HG03159 (cell line): ENCODE data around the gene WWC2.
"Not testable (repeated sequence)": the region's sequence is repeated elsewhere in the genome, so short reads cannot be mapped to it uniquely, and the experiment has no call there.

ENCODE experiments used
- ATAC-seq: cut with Tn5 transposase; IDR thresholded peaks from one replicate; pipeline ENCODE4 v1.9.1; 2021; ENCODE audit warnings: mild to moderate bottlenecking, moderate library complexity; ENCODE audit not compliant: unreplicated experiment

The WWC2 gene

DNA sequence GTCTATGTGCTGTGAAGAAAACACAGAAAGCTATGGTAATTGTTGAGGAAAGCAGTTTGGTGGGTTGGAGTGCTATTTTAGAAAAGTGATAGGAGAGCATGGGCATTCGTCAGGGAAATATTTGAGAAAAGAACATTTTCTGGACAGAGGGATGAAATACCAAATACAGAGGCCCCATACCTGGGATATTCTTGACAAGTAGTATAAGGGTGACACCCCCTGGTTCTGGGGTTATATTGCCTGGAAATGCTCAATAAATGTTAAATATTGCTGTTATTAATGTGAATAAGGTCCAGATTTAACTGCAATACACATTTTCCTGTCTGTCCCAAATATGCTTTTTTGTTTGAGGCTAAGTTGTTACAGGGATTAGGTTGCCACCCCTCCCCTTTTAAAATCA, 42.9 kb downstream of the WWC2 start:
- no peak for ATAC-seq

DNA sequence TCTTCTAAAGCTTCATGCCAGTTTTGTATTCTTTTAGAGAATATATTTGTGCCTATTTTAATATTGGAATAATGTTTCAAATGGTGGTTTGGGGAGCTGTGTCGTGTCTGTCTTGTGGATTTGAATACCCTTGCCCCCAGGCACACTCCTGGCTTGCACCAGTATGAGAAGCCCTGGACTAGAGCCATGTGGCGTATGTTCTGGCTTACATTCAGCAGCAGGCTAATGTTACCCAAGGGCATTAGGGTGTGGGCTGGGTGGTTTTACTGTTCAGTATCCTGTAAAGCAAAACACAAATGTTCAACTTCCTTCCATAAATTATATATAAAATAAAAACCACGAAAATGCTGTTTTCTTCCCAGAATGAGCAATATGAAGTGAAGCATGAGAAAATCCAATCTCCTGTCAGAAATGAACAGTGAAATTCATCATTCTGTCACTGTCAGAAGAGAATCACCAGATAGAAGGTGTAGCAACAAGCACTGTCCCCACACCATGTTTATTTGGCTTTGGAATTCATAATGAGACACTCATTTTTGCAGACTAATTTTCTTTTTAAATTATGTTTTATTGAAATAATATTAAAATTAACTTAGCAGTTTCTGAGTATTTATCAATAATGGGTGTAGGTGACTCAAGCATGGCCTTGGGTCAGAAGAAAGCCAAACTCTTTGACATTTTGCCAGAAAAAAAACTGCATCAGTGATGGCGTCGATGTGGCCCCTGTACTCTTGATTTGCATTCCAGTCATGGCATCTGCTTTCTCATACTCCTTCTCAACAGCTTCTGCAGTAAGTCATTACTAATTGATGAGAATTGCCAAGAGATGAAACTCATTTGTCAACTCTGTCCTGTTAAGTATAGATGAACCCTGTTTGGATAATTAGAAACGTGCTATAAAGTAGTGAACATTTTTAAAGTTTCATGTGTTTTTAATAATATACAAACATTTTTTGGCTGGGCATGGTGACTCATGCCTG, 43.8 kb downstream of the WWC2 start:
- ATAC-seq, result no peak

DNA sequence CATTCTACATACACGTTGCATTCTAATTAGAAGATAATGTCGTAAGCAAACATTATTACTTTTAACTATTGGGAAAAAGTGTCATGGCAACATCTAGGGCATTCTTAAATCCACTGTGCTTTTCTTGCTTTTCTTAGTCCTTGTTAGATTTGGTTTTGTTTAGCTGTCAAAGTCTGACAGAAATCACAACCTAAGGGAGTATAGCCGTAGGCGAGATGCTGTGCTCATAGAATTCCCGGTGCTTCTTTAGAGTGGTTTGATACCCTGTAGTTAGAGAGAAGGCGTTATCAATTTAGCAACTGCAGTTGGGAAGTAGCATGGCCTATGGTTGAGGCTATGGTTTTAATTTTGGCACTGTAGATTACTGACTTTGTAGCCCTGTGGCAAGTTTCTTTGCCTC, 45.7 kb downstream of the WWC2 start:
- no peak for ATAC-seq

DNA sequence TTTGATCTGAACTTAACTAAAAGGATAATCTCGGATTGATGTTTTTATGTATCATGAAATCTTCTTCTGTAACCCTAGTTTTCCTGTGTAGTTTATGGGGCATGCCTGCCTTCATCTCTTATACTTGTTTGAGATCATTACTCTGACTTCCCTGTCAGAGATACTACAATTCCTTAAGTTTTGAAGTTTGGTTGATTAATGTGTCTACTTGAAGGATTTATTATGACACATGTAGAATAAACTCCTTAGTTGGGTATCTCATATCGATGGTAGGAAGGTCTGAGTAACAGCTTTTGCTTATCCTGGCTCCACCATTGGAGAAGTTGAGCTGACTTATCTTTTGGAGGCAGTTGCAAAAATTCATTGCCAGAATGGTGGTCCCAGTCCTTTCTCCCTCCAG, 46.7 kb downstream of the WWC2 start:
- no peak for ATAC-seq

DNA sequence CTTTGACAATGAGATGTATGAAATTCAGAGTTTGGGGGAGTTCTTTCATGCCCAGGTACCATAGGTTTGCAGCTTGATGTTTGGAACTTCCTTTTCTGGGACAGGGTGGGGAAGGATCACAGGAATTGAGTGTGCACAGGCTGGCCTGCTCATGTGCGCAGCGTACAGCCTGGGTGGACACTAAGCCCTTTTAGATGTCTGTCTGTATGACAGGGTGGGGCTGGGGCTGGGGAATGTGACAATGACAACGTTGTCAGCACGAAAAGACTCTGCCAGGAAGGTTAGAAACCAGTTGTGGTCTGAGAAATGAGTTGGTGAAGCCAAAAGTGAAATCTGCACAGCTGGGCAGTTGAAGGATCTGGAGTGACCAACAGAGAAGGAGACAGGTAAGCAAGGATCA, 47.4 kb downstream of the WWC2 start:
- no peak for ATAC-seq

DNA sequence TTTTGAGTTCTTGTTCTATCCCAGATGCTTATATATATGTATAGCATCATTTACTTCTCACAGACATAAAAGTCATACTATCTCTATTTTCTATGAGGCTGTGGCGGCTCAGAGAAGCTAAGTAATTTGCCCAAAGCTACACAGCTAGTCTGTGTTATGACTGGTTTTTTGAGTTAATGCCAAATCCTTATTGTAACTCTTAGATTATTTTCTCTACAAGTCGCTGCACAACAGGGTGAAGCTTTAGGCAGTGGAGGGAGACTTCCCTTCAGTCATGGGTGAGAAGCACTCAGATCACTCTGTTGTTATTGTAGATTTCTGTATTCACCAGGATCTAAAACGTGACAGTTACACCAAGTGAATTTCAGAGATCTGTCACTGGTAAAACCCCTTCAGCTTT, 48.1 kb downstream of the WWC2 start:
- no peak for ATAC-seq

DNA sequence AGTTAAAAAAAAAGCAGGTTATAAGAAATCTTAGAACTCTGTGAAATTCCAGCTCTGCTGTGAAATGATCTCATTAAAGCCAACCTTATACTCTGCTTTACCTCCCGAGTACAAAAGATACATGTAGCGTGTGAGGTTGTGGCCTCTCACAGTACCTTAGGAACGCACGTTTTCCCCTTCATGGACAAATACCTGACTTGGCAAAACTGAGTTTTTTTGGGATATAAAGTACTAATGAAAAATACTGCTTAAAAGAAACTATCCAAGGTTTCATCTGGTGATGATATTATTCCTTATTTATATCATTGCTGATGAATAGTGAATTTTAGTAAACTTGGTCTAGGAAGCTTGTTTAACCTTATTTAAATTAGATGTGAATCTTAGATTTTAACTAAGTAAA, 48.9 kb downstream of the WWC2 start:
- no peak for ATAC-seq

DNA sequence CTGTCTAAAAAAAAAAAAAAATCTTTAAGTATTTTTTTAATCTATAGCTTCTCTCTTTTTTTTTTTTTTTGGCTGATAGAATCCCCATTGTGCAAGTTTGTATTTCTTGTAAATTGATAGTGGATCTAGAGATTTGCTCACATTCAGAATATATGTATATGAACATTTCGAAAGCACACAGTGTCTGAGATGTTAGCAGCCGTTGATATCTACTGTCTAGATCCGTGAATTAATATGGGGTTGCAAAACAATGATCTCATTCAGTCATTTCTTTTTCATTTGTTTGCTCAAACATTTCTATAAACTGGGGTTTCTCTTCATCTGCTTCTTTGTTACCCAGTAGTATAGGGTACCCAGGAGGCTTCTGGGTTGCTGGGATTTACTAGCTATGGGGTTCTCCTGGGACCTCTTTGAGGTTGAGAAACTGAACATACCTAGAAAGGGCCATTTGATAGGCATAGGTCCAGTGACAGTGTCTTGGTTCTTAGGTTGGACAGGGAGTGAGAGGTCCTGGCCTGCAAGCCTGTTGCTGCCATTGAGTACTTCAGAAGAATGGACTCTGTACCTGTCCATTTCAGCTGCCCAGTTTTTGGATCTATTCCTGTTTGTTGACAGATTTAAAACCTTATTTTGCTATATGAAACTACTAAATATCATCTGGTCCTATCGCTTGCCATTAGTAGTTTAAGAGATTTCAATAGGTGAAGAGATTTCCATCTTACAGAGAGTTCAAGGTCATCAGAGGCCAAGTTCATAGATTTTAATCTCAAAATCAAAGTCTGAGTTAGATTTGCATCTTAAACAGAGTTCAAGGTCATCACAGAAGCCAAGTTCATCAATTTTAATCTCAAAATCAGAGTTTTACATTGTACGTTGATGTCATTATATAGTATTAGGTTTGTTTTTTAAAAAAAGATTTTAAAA, 50.8 kb downstream of the WWC2 start:
- ATAC-seq, result no peak

DNA sequence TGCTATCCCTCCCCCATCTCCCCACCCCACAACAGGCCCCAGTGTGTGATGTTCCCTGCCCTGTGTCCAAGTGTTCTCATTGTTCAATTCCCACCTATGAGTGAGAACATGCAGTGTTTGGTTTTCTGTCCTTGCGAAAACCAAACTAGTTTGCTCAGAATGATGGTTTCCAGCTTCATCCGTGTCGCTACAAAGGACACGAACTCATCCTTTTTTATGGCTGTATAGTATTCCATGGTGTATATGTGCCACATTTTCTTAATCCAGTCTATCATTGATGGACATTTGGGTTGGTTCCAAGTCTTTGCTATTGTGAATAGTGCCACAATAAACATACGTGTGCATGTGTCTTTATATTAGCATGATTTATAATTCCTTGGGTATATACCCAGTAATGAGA, 51.6 kb downstream of the WWC2 start:
- not testable (repeated sequence) for ATAC-seq

DNA sequence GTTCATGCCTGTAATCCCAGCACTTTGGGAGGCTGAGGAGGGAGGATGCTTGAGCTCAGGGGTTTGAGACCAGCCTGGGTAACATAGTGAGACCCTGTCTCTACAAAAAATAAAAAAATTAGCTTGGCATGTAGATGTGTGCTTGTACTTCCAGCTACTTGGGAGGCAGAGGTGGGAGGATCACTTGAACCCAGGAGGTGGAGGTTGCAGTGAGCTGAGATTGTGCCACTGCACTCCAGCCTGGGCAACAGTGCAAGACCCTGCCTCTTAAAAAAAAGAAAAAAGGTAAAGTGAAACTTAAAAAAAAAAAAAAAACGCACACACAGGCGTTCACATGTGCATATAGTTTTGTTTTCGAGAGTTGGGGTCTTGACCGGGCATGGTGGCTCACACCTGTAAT, 53.2 kb downstream of the WWC2 start:
- ATAC-seq, result not testable (repeated sequence)

DNA sequence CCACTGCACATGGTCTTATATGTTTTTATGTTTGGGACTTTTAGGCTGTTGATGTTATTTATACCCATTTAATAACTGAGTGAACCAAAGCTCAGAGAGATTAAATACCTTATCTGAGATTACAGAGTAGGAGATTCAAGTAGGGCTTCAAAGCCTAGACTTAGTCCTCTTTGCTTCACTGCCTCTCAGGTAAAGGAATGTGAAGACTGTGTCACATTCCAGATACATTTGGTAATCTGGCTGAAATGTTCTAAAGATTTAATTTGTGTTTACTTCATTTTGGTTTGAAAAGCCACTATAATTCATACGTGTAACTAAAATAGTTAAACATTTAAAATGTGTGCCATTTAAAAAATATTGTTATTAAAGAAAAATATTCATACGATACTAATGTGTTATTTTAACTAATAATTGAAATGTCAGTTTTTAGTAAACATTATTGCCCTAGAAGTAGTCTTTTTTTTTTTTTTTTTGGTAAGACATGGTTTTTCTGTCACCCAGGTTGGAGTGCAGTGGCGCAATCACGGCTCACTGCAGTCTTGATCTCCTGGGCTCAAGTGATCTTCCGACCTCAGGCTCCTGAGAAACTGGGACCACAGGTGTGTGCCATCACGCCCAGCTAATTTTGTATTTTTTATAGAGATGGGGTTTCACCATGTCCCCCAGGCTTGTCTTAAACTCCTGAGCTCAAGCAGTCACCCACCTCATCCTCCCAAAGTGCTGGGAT, 54.3 kb downstream of the WWC2 start:
- ATAC-seq, result no peak

DNA sequence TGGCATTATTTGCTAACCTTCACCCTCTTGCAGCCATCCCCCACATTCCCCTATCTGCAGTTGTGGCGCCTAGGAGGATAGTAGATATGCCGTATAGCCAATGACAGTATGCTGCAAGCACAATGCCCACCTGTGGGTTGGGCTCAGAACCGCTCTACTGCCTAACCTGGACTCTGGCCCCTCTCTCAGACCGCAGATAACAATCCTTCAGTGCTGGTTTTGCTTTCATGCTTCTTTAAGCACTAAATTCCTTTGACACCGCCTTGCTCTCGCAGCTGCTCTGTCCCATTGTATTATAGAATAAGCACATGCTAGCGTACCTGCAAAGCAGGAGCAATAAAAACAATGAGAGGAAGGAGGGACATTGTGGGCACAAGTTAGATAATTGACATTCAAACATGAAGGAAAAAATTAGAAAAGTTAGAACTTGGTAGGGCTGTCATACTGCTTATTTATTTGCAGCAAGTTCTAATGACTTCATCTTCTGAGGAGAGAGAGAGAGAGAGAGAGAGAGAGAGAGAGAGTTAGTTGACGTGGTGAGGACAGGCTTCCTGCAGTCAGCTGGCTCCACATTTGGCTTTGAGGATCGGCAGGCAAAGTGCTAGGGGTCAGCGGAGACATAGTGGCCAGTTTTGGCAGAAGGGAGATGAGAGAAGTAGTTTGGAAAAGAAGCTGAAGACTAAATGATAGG, 55.8 kb downstream of the WWC2 start:
- ATAC-seq, result no peak

DNA sequence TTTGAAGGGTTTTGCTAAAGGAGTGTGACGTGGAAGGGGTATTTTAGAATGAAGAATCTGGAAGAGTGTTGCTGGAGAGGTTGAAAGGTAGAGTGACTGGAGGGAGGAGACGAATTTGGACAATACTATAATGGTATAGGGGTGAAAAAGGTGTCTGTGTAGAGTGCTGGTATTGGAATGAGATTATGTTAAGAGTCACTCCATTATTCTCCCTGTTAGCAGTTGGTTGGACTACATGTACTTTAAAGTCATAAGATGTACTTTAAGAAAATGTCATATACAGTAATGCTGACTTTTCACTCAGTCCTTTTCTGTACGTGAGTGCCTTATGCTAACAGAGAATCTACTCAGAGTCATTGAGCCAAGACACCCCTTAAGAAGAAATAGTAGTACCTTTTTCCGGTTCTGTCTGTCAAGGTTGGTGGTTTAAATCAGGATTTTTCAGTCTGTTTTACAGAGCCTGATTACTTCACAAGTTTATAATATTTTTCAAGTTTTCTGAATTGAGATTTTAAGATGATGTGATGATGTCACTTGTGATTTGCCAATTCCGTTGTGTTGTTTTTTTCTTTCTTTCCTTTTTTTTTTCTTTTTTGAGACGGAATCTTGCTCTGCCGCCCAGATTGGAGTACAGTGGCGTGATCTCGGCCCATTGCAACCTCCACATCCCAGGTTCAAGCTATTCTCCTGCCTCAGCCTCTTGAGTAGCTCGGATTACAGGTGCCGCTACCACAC, 56.6 kb downstream of the WWC2 start:
- ATAC-seq, result no peak

DNA sequence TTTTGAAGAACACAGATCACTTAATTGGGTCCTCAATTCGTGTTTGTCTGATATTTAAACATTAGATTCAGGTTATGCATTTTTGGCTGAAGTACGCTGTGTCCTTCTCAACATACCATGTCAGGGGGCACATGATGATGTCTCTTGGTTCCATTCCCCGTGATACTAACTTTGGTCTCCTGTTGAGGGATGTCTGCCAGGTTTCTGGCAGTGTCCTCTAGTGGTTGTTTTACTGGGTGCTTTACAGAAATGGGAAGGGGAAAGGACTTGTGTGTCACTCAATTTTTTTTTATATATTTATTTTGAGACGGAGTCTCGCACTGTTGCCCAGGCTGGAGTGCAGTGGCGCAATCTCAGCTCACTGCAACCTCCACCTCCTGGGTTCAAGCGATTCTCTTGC, 58.2 kb downstream of the WWC2 start:
- ATAC-seq, result no peak

DNA sequence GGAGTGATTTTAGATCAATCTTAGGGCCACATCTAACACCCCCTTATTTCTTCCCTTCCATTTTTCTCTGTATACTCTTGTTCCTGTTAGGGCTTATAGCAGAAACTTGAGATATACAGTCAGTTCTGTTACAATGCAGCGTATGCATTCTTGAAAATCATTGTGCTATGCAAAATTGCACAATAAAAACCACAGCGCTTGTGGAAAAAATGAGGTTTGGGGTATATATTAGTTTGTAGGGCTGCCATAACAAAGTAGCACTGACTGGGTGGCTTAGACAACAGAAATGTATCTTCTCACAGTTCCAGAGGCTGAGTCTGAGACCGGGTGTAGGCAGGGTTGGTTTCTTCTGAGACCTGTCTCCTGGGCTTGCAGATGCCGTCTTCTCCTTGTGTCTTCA, 59.0 kb downstream of the WWC2 start:
- ATAC-seq, result no peak

DNA sequence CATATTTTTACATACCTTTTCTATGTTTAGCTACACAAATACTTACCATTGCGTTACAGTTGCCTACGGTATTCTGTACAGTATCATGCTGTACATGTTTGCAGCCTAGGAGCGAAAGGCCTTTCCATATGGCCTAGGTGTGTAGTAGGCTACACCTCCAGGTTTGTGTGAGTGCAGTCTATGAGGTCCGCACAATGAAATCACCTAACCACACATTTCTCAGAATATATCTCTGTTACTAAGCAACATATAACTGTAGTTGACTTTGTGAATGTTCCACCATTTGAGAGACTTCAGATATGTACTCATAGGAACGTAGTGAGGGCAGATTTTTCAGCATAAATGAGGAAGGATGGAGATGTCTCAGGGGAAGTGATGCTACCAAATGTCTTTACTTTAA, 62.6 kb downstream of the WWC2 start:
- no peak for ATAC-seq

DNA sequence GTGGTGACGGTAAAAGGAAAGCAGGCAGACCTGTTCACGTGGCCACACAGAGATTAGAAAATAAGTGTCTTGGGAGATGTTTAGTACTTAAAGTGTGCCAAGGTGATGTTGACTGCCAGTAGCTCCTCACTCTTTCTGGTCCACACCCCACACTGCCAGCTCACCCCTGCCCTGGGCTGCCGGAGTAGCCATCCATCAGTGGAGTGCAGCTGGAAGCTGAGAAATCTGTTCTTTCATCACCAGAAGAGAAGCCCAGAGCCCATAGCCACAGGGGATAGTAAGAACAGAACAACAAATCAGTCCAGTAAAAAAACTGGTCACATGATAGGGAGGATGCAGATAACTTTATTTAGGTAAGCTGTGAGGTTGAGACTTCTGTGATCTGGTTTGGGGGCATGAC, 64.1 kb downstream of the WWC2 start:
- ATAC-seq, result no peak

DNA sequence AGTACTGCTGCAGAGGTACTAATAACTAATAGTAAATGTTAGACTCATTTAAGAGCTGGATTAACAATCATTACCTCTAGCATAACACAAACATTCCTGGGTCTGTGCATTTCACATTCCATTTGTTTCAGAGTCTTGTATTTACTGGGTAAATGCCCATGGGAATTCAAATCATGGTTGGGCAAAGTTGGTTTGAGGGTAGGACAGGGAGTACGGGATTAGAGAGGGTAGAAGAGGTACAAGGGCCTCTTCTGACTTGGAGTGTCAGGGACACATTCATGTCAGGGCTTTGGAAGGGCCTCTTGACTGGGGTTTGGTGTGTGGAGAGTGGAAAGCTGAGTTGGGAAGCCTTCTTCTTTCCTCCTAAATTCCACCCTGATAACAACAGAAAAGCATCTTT, 65.9 kb downstream of the WWC2 start:
- no peak for ATAC-seq

DNA sequence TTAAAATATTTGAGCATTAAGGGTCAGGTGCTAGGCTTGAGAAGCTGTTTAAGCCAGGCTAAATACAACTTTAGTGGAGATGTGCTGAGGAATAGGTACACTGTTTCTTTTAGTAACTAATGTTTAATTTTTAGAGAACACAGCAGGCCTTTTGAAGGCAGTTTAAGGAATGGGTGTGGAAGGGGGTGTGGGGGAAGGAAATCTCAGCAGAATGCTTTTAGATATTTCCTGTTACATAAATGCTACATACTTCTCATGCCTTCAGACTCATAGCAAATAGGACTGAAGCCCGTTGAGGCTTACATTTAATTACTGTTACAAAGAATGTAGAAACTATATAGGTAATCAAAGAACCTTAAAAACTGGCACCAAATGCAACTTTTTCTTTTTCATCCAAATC, 66.3 kb downstream of the WWC2 start:
- no peak for ATAC-seq

DNA sequence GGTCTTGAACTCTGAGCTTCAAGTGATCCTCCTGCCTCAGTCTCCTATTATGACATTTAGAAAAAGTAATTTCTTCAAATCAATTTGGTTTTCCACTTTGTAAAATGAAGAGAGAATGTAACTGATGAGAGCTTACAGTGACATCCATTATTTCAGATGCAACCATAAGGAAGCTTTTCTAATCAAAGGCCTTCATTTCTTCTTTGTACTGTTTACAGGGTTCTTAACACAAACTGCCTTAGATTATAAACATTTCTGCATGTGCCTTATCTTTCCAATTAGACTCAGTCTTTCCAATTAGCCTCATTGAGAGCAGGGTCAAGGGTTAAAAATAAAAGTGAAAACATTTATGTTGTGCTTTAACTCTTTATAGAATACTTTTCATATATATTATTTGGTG, 71.8 kb downstream of the WWC2 start:
- ATAC-seq, result no peak
